Mesothelial cell of epicardium (in vitro differentiated cells): ENCODE measurements around the gene LMBRD2. TPM values are rescaled to one million over a fixed set of nuclear protein-coding genes. Genes with fewer than 3 reads are reported as not detected.
"Not testable (repeated sequence)": the region's sequence is repeated elsewhere in the genome, so short reads cannot be mapped to it uniquely, and the experiment has no call there.

Source experiments
- DNase-seq, 2 experiments: peaks; one replicate each; pipeline ENCODE4 v3.0.0; 2021; ENCODE audit warnings: low spot score in 2 of 2; ENCODE audit not compliant: unreplicated experiment in 2 of 2
- H3K27ac Mint-ChIP-seq: 2 replicates; pipeline ENCODE4 v1.8.0; 2021; ENCODE audit warnings: mixed read lengths
- H3K27me3 Mint-ChIP-seq: 2 replicates; pipeline ENCODE4 v1.8.0; 2021; ENCODE audit warnings: low read depth, mixed read lengths
- H3K36me3 Mint-ChIP-seq: 2 replicates; pipeline ENCODE4 v1.8.0; 2021; ENCODE audit warnings: mixed read lengths
- H3K4me1 Mint-ChIP-seq: 2 replicates; pipeline ENCODE4 v1.8.0; 2021; ENCODE audit warnings: mixed read lengths
- H3K4me3 Mint-ChIP-seq: 2 replicates; pipeline ENCODE4 v1.8.0; 2021; ENCODE audit warnings: mild to moderate bottlenecking, moderate library complexity, mixed read lengths
- H3K9me3 Mint-ChIP-seq: 2 replicates; pipeline ENCODE4 v1.8.0; 2021; ENCODE audit warnings: mixed read lengths
- total RNA-seq: library from RNA; stranded (reverse); gene quantifications from 3 replicates; pipeline ENCODE4 v1.2.1, GENCODE V29; 2021
- TF ChIP-seq, protein P1 (sequence below): fragments of 200-600 bp; sonication (generic); IDR thresholded peaks from one replicate; pipeline ENCODE4 v1.5.0; 2021; ENCODE audit warnings: antibody characterized with exemption; ENCODE audit not compliant: unreplicated experiment

The LMBRD2 gene
- total RNA-seq = 6.3 to 8.3 TPM (median 7.9 TPM) in 3 replicates

DNA sequence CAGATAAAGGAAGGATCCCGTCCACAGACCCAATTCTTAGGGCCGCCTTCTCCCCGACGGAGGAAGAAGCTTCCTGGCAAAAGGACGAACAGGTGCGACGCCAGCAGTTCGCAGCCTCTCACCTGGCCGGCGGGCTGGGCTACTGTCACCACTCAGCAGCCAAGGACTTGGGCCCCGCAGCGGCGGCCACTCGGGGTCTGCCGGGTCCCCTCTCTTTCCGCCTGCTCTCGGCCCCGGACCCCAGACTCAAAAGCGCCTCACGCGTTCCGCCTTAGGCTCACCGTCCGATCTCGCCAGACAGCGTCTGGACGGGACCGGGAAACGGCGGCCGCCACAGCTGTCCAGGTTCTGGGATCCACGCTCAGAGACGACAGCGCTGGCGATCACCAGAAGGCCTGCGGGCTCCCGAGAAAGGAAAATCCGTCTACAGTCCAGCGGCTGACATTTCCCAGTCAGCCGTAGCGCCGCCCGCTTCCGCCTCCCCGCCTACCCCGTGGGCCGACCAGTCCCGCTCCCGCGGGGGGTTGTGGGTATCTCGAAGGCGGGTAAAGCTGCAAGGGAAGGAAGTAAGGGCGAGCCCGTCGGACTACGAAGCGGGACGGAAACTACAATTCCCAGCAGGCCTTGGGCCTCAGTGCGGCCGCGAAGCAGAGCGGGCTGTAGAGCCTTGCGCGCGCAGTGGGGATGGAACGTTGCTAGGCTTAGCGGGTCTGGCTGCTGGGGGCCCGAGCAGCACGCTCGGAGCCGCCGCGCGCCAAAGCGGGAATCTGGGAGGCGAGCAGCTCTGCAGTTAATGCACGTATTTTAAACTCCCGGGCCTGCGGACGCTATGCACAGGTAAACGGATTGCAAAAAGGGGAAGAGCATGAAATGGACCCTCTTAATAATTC, at the start of gene LMBRD2, which contains the start of gene SKP2:
Gene LMBRD2 (minus strand): TSS at position 454 of the 890 bp plus-strand sequence. CDS start 8,538 bp downstream, outside the sequence.
Gene SKP2 (plus strand): TSS at position 678 of the 890 bp plus-strand sequence. CDS start 152 bp downstream, at position 830.
- TF ChIP-seq, protein P1, sequence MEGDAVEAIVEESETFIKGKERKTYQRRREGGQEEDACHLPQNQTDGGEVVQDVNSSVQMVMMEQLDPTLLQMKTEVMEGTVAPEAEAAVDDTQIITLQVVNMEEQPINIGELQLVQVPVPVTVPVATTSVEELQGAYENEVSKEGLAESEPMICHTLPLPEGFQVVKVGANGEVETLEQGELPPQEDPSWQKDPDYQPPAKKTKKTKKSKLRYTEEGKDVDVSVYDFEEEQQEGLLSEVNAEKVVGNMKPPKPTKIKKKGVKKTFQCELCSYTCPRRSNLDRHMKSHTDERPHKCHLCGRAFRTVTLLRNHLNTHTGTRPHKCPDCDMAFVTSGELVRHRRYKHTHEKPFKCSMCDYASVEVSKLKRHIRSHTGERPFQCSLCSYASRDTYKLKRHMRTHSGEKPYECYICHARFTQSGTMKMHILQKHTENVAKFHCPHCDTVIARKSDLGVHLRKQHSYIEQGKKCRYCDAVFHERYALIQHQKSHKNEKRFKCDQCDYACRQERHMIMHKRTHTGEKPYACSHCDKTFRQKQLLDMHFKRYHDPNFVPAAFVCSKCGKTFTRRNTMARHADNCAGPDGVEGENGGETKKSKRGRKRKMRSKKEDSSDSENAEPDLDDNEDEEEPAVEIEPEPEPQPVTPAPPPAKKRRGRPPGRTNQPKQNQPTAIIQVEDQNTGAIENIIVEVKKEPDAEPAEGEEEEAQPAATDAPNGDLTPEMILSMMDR = no peak
- Mint-ChIP-seq H3K36me3 (peaks cover 4% of the 10 kb centered on the region), H3K9me3 (no peaks in the 10 kb centered on the region), H3K27me3 (no peaks in the 10 kb centered on the region), H3K4me3 (peak within 1 kb of the TSS; percentile 96), H3K4me1 (peaks cover 51% of the 10 kb centered on the region), H3K27ac (peak within 1 kb of the TSS; percentile 96)
- DNase-seq = peak; percentile 92 to 96

DNA sequence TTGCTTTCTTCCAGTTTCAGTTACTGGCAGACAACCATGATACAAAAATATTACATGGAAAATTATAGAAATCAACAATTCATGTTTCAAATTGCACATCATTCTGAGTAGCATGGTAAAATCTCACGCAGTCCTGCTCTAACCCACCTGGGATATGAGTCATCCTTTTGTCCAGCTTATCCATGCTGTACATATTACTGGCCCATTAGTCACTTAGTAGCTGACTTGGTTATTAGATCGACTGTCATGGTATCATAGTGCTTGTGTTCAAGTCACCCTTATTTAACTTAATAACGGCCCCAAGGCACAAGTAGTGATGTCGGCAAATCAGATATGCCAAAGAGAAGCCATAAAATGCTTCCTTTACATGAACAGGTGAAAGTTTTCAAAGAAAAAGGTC, 48.8 kb upstream of the LMBRD2 start:
- Mint-ChIP-seq H3K9me3 (no peaks in the 10 kb centered on the region), H3K27me3 (no peaks in the 10 kb centered on the region), H3K27ac (no peak overlapping the region), H3K4me1 (peaks cover 22% of the 10 kb centered on the region), H3K4me3 (no peak overlapping the region), H3K36me3 (peaks cover 29% of the 10 kb centered on the region)
- DNase-seq = no peak
- TF ChIP-seq, protein P1 = no peak

DNA sequence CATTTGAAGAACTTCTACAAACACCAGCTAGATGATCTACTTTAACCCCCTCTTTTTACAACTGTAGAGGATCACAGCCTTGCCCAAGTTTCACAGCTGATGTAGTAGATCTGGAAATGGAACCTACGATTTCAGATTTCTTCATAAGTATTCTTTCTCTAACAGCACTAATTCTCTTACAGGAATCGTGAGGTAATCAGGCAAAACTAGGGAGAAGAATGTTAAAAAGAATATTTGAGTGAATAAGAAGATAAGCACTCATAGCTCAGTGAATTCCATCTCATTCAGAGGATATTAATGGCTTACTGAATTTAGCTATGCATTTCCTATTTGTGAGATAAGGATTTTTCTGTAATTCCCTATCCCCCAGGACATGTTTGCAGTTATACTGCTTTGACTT, 47.9 kb upstream of the LMBRD2 start:
- Mint-ChIP-seq H3K9me3 (no peaks in the 10 kb centered on the region), H3K4me1 (peaks cover 22% of the 10 kb centered on the region), H3K27ac (peak overlapping the region; percentile 89), H3K4me3 (no peak overlapping the region), H3K27me3 (no peaks in the 10 kb centered on the region), H3K36me3 (peaks cover 29% of the 10 kb centered on the region)
- no peak for DNase-seq
- TF ChIP-seq, protein P1 = no peak

DNA sequence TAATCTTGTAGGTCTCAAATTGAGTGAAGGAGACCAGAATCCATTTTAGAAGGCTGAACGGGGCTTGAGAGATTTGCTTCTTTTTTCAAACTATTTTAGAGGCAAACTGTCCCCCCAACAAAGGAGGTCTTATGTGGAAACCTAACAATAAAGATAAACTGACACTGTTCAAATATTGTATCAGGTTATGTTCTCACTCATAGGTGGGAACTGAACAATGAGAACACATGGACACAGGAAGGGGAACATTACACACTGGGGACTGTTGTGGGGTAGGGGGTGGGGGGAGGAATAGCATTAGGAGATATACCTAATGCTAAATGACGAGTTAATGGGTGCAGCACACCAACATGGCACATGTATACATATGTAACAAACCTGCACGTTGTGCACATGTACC, 47.1 kb upstream of the LMBRD2 start:
- Mint-ChIP-seq H3K4me1 (peaks cover 21% of the 10 kb centered on the region), H3K36me3 (peaks cover 31% of the 10 kb centered on the region)
- H3K4me3 Mint-ChIP-seq, H3K9me3 Mint-ChIP-seq, DNase-seq, H3K27me3 Mint-ChIP-seq, H3K27ac Mint-ChIP-seq: not testable (repeated sequence)

DNA sequence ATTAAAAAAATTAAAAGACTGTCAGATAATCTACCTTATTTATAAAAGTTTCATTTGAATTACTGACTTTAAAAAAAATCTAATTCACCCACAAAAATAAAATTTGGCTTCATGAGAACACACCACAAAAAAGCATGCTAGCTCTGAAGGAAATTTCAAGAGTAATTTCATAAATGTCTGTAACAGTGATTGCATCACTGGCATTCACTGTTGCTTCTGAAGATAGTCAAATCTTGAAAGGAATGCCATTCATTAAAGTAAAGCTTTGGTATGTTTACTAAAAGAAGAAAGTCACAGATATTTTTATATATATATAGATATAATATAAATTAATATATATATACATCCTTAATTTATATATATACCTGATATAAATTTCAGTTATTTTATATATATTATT, 46.6 kb upstream of the LMBRD2 start:
- Mint-ChIP-seq H3K4me3 (no peak overlapping the region), H3K4me1 (peaks cover 16% of the 10 kb centered on the region), H3K36me3 (peaks cover 33% of the 10 kb centered on the region), H3K9me3 (no peaks in the 10 kb centered on the region), H3K27me3 (no peaks in the 10 kb centered on the region), H3K27ac (no peak overlapping the region)
- no peak for DNase-seq
- TF ChIP-seq, protein P1 = no peak

DNA sequence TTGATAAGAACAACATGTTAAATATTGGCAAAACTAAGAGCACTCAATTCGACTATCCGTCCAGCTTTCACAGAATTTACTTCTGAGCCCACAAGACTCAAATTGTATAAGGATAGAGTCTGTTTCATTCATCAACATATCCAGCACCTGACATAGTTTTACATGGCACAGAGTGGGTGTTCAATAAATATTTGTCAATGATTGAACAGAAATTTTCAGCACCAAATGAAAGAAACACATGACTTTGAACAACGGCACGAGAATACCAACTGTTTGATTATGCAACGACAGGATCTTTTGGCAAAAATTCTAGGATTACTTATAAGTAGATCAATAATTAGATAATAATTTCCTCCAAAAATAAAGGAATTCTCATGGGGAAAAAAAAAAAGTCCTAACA, 42.1 kb upstream of the LMBRD2 start:
- no peak overlapping the region for H3K27ac Mint-ChIP-seq
- H3K9me3 Mint-ChIP-seq = peaks cover 19% of the 10 kb centered on the region
- TF ChIP-seq, protein P1 = no peak
- no peak overlapping the region for H3K4me3 Mint-ChIP-seq
- no peak for DNase-seq
- H3K27me3 Mint-ChIP-seq = no peaks in the 10 kb centered on the region
- peaks cover 68% of the 10 kb centered on the region for H3K36me3 Mint-ChIP-seq
- H3K4me1 Mint-ChIP-seq = no peaks in the 10 kb centered on the region

DNA sequence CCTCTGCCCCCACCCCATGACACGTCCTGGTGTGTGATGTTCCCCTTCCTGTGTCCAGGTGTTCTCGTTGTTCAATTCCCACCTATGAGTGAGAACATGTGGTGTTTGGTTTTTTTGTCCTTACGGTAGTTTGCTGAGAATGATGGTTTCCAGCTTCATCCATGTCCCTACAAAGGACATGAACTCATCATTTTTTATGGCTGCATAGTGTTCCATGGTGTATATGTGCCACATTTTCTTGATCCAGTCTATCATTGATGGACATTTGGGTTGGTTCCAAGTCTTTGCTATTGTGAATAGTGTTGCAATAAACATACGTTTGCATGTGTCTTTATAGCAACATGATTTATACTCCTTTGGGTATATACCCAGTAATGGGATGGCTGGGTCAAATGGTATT, 32.7 kb upstream of the LMBRD2 start:
- Mint-ChIP-seq H3K9me3 (peaks cover 38% of the 10 kb centered on the region), H3K36me3 (peaks cover 71% of the 10 kb centered on the region)

More for the DNA sequence above, 32.7 kb upstream of the LMBRD2 start:
- DNase-seq, H3K4me3 Mint-ChIP-seq, H3K27me3 Mint-ChIP-seq, H3K27ac Mint-ChIP-seq: not testable (repeated sequence)
- peaks cover 16% of the 10 kb centered on the region for H3K4me1 Mint-ChIP-seq
